NCI-H1092 (cell line): Measurements from ENCODE around the gene FXYD7.
"Not testable (repeated sequence)": the region's sequence is repeated elsewhere in the genome, so short reads cannot be mapped to it uniquely, and the experiment has no call there.

Experiments
- DNase-seq: peaks from one replicate; lab custom pipeline; 2025; lab: John Stamatoyannopoulos, UW

FXYD7 gene, protein sequence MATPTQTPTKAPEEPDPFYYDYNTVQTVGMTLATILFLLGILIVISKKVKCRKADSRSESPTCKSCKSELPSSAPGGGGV

DNA sequence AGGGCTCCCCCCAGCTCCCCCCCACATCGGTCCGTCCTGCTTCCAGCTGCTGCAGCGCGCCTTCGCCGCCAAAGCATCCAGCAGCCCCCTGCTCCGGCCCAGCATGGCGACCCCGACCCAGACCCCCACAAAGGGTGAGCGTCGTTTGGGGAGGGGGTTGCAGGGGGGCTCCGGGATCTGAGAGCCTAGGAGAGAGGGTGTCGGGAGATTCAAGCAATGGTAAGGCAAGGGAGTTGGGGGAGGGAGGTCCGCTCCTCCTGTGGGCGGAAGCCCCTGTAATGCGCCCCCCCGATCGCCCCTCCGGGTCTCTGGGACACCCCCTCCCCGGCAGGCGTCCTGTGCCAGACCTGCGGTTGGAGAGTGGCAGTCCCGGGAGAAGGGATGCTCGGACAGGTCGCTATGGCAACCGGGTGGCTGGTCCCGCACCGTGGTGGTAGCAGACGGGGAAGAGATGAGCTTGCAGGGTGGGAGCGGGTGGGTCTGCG, at the start of gene FXYD7:
Gene FXYD7, plus strand, starts transcription at position 25 of the 485 bp plus-strand sequence. Its CDS starts 79 bp downstream, at position 104.
- DNase-seq: no peak

DNA sequence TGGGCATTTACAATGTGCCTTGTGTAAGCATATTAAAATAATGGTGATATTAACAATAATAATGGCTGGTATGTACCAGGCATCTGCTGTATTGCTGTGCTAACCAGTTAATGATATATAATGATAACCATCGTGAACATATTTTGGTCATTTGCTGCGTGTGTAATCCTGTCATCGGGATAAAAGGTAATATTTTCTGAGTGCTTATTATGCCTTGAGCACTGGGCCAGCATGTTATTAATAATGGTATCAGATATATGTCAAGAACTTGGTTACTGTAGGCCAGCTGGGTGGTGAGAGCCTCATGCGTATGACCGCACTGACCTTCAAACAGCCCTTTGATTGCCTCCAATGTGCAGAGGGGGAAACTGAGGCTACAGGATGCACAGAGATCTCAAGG, 49.6 kb upstream of the FXYD7 start:
- DNase-seq: no peak

DNA sequence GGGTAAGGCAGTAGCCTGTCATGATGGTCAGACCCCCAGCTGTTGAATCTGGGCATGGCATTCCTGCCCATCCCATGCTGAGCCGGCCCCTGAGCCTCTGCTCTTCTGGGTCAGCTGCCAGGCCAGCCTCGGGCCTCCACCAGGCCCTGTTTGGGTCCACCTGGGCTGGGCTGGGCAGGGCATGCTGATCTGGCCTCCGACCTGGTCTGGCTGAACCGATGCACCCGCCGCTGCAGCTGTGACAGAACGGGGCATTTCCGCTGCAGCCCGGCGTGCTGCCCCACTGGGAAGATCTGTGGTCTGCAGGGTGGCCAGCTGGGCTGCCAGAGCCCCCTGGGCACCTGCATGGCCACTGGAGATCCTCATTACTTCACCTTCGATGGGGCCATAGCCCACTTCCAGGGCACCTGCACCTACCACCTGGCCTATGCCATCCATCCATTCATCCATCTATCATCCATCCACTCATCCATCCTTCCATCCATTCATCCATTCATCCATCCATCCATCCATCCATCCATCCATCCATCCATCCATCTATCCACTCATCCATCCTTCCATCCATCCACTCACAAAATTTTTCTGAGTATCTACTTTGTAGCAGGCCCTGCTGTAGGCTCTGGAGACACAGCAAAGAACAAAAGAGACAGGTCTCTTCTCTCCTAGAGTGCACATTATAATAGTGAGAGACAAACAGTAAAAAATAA, 49.0 kb upstream of the FXYD7 start:
- no peak for DNase-seq

DNA sequence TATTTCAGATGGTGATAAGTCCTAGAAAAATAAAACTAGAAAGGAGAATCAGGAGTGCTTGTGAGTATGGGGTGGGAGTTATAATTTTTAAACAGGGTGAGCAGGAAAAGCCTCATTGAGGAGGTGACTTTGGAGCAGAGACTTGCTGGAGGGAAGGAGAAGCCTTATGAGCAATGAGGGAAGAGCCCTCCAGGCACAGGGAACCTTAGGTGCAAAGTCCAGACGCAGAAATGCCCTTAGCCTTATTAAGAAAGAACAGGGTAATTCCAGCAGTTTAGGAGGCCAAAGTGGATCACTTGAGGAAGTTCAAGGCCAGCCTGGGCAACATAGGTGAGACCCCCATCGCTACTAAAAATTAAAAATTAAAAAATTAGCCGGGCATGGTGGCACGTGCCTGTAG, 48.4 kb upstream of the FXYD7 start:
- no peak for DNase-seq

DNA sequence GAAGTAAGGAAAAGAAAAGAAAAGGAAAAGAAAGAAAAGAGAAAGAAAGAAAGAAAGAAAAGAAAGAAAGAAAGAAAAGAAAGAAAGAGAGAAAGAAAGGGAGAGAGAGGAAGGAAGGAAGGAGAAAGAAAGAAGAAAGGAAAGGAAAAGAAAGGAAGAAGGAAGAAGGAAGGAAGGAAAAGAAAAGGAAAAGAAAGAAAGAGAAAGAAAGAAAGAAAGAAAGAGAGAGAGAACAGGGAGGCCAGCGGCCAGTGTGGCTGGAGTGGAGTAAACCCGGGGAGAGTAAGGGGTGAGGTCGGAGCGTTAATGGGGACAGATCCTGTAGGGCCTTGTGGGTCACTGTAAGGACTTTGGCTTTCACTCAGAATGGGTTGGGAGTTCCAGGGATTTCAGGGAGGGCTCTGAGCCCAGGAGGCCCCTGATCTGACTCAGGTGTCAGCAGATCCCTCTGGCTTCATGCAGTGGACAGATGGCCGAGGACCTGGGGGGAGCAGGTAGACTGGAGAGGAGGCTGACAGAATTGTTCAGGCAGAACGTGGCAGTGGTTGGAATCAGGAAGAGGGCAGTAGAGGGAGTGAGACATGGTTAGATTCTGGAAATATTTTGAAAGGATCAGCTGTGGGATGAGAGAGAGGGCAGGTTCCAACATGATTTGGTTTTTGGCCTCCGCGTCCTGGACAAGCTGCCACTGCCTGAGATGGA, 47.2 kb upstream of the FXYD7 start:
- no peak for DNase-seq

DNA sequence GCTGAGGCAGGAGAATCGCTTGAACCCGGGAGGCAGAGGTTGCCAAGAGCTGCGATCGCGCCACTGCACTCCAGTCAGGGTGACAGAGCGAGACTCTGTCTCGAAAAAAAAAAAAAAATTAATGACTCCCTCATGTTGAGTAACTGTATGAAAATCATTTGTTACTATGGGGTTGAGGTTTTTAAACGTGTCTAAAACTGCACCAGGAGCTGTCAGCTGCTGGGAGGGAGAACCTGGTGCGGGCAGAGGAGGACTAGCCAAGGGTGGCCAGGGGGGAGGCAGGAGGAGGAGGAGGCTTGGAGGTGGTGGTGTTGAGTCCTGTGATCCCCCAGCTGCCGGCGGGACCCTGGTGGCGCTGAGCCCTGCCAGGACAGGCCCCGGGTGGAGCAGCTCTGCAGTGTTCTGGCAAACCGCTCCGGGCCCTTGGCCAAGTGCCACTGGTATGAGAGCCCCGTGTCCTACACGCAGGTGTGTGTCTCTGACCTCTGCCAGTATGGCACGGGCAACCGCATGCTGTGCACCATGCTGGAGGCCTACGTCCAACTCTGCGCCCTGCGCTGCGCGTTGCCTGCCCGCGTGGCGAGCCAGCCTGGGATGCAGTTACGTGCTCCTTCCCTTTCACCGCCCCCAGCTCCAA, 44.5 kb upstream of the FXYD7 start:
- no peak for DNase-seq

DNA sequence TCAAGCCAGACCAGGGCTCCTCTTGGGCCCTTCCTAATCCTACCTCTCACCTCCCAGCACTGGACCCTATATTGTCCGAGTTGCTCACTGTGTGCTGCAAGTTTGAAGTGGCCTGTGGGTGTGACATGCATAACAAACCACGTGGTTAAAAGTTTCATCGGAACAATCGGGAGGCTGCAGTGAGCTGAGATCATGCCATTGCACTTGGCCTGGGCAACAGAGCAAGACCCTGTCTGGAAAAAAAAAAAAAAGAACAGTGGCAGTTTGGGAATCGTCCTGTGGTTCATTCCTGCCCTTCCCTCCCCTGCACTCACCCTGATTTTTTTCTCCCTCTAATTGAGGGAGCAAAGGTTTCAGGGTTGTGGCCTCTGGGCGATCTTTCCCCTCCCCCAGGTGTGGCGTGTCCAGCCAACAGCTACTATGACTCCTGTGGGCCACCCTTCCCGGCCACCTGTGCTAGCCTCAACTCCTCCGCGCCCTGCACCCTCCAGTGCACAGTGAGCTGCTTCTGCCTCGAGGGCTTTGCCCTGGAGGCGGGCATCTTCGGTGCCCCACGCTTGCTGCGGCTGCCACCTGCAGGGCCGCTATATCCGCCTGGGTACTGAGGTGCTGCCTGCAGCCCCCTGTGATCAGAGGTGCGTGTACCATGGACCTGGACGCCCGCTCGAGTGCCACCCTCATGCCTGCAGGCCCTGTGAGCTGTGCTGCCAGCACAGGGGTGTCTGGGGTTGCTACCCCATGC, 43.7 kb upstream of the FXYD7 start:
- DNase-seq: no peak

DNA sequence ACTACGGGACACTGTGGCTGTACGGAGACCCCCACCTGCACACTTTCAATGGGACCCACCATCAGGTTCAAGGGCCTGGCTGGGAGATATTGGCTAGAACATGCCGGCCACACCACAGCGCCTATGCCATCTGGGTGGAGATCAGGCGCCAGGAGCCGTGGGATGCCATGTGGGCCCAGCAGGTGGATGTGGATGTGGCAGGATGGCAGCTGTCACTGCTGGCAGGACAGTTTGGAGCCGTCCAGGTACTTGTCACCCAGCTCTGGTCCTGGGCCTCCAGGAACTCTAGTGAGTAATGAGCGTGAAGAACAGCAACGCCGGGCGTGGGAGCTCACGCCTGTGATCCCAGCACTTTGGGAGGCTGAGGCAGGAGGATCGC, 43.2 kb upstream of the FXYD7 start:
- no peak for DNase-seq

DNA sequence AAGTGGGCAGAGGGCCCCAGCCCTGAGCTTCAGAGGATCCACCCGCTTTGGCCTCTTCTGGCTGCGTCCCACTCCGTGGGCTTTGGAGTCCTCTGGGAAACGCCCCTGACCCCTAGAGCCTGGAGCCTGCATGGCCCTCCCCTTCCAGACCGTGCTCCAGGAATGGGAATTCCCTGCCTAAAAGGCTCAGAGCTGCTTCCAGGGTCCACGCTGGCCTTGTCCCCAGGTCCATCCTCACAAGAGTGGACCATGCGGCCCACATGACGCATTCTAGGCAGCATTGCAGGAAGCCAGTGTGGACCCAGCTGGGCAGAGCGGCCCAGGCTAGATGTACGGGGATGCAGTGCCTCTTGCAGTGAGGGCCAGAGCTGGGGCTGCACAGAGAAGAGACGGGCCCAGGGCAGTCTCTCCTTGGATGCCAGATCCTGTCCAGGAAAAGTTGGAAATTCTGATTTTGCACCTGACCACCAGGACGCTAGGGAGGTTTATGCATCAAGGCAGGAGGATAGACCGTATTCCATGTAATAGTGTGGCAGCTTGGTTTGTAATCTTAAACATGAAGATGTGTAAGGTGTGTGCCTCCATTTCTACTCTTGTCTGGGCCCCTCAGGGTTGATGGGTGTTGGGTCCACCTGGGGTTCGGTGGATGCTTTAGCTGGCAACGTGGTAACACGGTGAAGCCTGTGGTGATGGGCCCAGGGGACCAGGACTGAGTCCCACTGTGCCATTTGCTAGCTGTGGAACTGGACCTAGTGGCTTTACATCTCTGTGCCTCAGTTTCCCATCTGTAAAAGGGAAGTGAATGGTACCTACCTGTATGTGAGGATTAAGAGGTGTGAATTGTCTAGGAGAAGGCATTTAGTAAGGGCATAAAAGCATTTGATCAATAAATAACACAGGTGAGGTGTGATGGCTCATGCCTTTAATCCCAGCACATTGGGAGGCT, 42.2 kb upstream of the FXYD7 start:
- no peak for DNase-seq

DNA sequence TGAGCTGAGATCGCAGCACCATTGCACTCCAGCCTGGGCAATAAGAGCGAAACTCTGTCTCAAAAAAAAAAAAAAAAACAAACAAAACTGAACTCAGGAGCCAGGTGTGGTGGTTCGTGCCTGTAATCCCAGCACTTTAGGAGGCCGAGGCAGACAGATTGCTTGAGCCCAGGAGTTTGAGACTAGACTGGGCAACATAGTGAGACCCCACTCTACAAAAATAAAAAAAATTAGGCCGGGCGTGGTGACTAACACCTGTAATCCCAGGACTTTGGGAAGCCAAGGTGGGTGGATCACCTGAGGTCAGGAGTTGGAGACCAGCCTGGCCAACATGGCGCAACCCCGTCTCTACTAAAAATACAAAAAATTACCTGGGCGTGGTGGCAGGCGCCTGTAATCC, 41.1 kb upstream of the FXYD7 start:
- not testable (repeated sequence) for DNase-seq

DNA sequence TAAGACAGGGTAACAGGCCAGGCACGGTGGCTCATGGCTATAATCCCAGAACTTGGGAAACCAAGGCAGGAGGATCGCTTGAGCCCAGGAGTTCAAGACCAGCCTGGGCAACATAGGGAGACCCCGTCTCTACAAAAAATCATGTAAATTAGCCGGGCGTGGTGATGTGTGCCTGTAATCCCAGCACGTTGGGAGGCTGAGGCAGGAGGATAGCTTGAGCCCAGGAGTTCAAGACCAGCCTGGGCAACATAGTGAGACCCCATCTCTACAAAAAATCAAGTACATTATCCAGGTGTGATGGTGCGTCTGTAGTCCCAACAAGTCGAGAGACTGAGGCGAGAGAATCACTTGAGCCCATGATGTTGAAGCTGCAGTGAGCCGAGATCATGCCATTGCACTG, 39.4 kb upstream of the FXYD7 start:
- not testable (repeated sequence) for DNase-seq

DNA sequence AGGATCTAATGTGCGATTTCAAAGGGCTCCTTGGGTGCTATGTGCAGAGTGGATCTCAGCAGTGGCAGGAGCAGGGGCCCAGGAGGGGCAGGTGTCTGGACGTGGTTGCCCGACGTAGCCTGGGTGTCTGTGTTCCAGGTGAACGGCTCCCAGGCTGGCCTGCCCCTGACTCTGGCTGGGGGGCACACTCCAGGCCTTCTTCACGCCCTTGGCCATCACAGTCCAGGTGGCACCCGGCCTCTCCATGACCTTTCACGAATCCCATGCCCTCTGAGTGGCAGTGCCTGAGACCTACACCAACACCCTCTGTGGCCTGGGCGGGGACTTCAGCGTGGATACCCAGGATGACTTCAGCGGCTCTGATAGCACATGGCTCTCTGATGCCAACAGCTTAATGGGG, 38.7 kb upstream of the FXYD7 start:
- DNase-seq: no peak

DNA sequence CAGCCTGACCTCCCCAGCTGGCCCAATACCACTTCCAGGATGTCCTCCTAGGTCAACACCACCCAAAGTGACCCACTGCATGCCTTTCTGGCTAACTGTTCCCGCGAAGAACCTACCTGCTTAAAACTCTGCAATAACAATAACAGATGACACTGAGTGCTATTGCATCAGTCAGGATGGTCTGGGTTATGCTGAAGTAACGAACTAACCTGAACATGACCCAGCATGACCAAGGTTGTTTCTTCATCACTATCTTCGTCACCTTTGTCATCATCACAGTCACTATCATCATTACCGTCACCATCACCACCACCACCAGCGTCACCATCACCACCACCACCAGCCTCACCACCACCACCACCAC, 38.0 kb upstream of the FXYD7 start:
- no peak for DNase-seq

DNA sequence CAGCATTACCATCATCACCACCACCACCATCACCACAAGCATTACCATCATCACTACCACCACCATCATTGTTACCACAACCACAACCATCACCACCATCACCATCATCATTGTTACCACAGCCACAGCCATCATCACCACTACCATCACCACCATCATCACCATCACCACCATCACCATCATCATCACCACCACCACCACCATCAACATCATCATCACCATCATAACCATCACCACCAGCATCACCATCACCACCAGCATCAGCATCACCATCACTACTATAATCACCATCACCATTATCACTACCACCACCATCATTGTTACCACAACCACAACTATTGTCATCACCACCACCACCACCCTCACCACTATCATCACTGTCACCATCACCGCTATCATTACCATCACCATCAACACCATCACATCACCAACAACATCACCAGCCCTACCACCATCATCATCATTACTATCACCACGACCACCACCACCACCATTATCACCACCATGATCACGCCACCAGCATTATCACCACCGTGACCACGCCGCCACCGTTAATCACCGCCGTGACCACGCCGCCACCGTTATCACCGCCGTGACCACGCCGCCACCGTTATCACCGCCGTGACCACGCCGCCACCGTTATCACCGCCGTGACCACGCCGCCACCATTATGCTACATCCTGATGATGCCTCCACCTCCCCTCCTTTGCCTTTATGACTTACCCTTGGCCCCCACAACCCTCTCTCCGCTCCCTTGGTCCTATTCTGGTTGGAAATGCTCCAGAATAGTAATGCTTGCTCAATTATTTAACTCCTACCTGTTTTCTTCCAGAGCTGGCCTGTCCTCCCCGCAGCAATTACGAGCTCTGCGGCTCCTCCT, 37.4 kb upstream of the FXYD7 start:
- DNase-seq: no peak

DNA sequence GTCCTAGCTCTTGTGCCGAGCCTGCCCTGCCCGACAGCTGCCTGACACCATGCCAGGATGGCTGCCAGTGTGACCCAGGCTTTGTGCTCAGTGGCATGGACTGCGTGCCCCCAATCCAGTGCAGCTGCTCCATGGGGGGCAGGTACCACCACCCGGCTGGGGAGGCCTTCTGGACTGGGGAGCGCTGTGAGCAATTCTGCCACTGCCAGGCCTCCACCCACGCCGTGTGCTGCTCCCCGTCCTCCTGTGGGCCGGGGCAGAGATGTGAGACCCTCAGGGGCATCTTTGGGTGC, 36.8 kb upstream of the FXYD7 start:
- no peak for DNase-seq

DNA sequence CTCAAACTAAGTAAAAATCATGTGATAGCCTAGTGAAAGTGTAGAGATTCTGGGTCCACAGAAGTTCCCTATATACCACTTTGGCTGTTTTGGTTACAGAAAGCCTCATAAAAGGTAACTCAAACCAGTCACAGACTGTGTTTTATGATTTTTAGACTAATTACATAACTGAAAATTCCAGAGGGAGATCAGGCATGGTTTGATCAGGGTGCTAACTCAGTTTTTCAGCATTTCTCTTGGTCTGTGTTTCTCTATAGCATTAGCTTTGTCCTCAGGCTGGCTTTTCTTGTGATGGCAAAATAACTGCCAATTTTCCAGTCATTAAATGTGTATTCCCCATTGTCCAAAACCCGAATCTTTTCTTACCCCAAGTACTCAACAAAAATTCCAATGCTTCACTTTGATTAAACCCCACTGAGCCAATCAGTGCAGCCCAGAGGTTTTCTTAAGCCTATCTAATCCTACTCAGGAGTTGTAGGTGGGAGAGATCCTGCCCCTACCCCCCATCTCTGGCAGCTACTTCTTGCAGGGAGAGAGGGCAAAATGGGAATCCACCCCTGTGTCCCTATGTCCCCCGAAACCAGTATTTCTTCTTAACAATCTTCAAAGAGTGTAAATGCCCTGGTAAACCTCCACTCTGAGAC, 36.0 kb upstream of the FXYD7 start:
- no peak for DNase-seq

DNA sequence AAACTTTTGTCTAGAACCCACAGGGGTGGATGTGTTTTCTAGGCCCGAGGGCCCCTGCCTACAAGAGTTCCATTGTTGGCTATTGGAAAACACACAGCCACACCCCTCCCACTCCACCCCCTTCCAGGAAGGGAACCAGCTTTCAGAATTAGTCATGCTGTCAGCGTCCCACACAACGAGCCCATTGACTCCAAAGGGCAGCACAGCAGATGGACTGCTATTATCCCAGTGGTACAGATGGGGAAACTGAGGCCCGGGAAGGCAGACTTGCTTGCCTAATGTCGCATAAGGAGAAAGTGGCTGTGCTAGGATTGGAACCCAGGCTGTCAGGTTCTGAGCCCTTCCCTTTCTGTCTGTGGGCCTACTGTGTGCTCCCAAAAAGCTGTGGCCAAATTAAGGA, 35.5 kb upstream of the FXYD7 start:
- DNase-seq: no peak

DNA sequence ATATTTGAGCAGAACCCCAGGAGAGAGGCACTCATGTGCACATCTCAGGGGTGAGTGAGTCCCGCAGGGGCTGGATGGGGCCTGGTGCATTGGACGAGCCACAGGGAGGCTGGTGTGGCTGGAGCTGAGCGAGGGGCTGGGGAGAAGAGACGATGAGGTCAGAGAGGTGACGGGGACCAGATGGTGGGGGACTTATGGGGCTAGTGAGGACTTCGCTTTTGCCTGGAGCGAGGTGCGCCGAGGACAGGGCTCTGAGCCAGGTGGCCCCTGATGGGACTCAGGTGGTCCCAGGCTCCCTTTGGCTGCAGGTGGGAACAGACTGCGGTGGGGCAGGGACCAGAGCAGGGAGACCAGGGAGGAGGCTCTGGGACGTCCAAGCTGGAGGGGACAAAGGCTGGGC, 34.3 kb upstream of the FXYD7 start:
- DNase-seq: no peak

DNA sequence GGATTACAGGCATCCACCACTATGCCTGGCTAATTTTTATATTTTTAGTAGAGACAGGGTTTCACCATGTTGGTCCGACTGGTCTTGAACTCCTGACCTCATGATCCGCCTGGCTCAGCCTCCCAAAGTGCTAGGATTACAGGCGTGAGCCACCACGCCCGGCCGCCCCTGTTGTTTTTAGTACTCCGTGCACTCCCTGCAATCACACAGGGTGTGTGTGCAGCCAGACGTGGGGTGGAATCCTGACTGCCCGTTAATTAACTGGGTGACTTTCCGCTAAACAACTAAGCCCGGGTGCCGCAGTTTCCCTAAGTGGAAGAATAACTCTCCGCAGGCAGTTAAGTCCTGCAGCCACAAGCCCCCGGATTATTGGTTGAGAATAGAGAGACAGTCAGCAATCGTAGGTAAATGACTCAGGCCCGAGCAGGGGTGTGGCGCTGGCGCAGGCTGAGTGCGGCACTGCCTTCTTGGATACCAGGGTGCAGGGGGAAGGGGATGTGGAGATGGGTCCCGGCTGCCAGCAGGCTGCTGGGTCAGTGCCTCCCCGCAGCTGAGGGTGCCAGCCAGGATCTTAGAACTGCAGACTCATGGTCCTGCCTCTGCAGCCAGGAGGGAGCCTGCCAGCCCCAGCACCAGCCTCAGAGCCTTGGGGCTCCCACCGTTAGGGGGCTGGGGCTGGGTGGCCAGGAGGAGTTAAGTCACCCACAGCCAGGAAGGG, 33.5 kb upstream of the FXYD7 start:
- no peak for DNase-seq
